ENCODE results near the gene LRRC4B. TPM values are rescaled to one million over a fixed set of nuclear protein-coding genes. Genes with fewer than 3 reads are reported as not detected.
"Not testable (repeated sequence)": the region's sequence is repeated elsewhere in the genome, so short reads cannot be mapped to it uniquely, and the experiment has no call there.

The LRRC4B gene
- polyA plus RNA-seq, 6 donors from 2014 or later = 0.10 TPM; not detected in 5

- peaks cover 0 to 5% of the 10 kb centered on the region in 2 donors for H3K36me3 Mint-ChIP-seq
- peaks cover 15 to 38% (median 34%) of the 10 kb centered on the region in 3 donors for H3K27me3 Mint-ChIP-seq
- DNase-seq = no peak
- no peak overlapping the region for H3K27ac Mint-ChIP-seq
- peaks cover 0 to 2% (median 0%) of the 10 kb centered on the region in 7 donors for H3K9me3 Mint-ChIP-seq
- no peak for ATAC-seq (ENCODE audit: low read depth in 2 of 2)
- no peak overlapping the region for H3K4me3 Mint-ChIP-seq
- peaks cover 0 to 4% (median 0%) of the 10 kb centered on the region in 3 donors for H3K4me1 Mint-ChIP-seq
These were observed 21.6 kb downstream of the LRRC4B start for GRCh38 chr19:50546527-50547221.

GRCh38 chr19:50542943-50543342, 25.3 kb downstream of the LRRC4B start:
- Mint-ChIP-seq H3K4me3 (no peak overlapping the region), H3K27me3 (peaks cover 0 to 10% (median 9%) of the 10 kb centered on the region in 3 donors), H3K36me3 (no peaks in the 10 kb centered on the region), H3K9me3 (peaks cover 0 to 2% (median 0%) of the 10 kb centered on the region in 7 donors), H3K4me1 (no peaks in the 10 kb centered on the region), H3K27ac (no peak overlapping the region)
- DNase-seq (no peak), ATAC-seq (ENCODE audit: low read depth in 2 of 2) (no peak)

GRCh38 chr19:50537769-50538230, 30.4 kb downstream of the LRRC4B start:
- H3K36me3 Mint-ChIP-seq = peaks cover 5 to 10% of the 10 kb centered on the region in 2 donors
- peak; percentile 32 for DNase-seq
- H3K4me1 Mint-ChIP-seq = no peaks in the 10 kb centered on the region
- H3K27ac Mint-ChIP-seq = no peak overlapping the region
- H3K4me3 Mint-ChIP-seq = no peak overlapping the region
- H3K9me3 Mint-ChIP-seq = peaks cover 5 to 12% (median 8%) of the 10 kb centered on the region in 7 donors
- peaks cover 9 to 24% (median 15%) of the 10 kb centered on the region in 3 donors for H3K27me3 Mint-ChIP-seq
- ATAC-seq (ENCODE audit: low read depth in 2 of 2) = peak; percentile 53 to 62

- Mint-ChIP-seq H3K4me1 (no peaks in the 10 kb centered on the region), H3K36me3 (peaks cover 10 to 15% of the 10 kb centered on the region in 2 donors), H3K9me3 (peaks cover 9 to 17% (median 13%) of the 10 kb centered on the region in 7 donors), H3K4me3 (no peak overlapping the region), H3K27me3 (peaks cover 15 to 29% (median 17%) of the 10 kb centered on the region in 3 donors), H3K27ac (no peak overlapping the region)
- DNase-seq = no peak
- no peak for ATAC-seq (ENCODE audit: low read depth in 2 of 2)
These were observed 30.9 kb downstream of the LRRC4B start for GRCh38 chr19:50537306-50537685.

- DNase-seq (no peak), ATAC-seq (ENCODE audit: low read depth in 2 of 2) (no peak)
- Mint-ChIP-seq H3K9me3 (peaks cover 11 to 20% (median 15%) of the 10 kb centered on the region in 7 donors), H3K4me3 (no peak overlapping the region), H3K4me1 (no peaks in the 10 kb centered on the region), H3K27me3 (peaks cover 17 to 35% (median 19%) of the 10 kb centered on the region in 3 donors), H3K36me3 (peaks cover 12 to 18% of the 10 kb centered on the region in 2 donors), H3K27ac (peak overlapping the region in 1 of 6 donors; percentile 48)
These were observed 31.5 kb downstream of the LRRC4B start for GRCh38 chr19:50536662-50537305.

GRCh38 chr19:50535672-50536187, 32.5 kb downstream of the LRRC4B start:
- ATAC-seq (ENCODE audit: low read depth in 2 of 2) (no peak), DNase-seq (no peak)
- Mint-ChIP-seq H3K36me3 (peaks cover 12 to 18% of the 10 kb centered on the region in 2 donors), H3K27ac (no peak overlapping the region), H3K4me3 (no peak overlapping the region), H3K4me1 (no peaks in the 10 kb centered on the region), H3K27me3 (peaks cover 17 to 44% (median 28%) of the 10 kb centered on the region in 3 donors), H3K9me3 (peaks cover 11 to 20% (median 15%) of the 10 kb centered on the region in 7 donors)

GRCh38 chr19:50534478-50534877, 33.8 kb downstream of the LRRC4B start:
- peaks cover 0 to 3% (median 0%) of the 10 kb centered on the region in 3 donors for H3K4me1 Mint-ChIP-seq
- no peak for DNase-seq

GRCh38 chr19:50532952-50533351, 35.3 kb downstream of the LRRC4B start:
- no peak for DNase-seq
- ATAC-seq (ENCODE audit: low read depth in 2 of 2) = no peak
- Mint-ChIP-seq H3K9me3 (peaks cover 11 to 20% (median 15%) of the 10 kb centered on the region in 7 donors), H3K27me3 (peaks cover 17 to 66% (median 41%) of the 10 kb centered on the region in 3 donors), H3K27ac (no peak overlapping the region), H3K4me3 (no peak overlapping the region), H3K4me1 (peaks cover 0 to 3% (median 0%) of the 10 kb centered on the region in 3 donors), H3K36me3 (peaks cover 12 to 18% of the 10 kb centered on the region in 2 donors)

More at GRCh38 chr19:50534478-50534877, 33.8 kb downstream of the LRRC4B start:
- H3K36me3 Mint-ChIP-seq = peaks cover 12 to 18% of the 10 kb centered on the region in 2 donors
- H3K27me3 Mint-ChIP-seq = peaks cover 17 to 53% (median 37%) of the 10 kb centered on the region in 3 donors
- peaks cover 11 to 20% (median 15%) of the 10 kb centered on the region in 7 donors for H3K9me3 Mint-ChIP-seq
- no peak overlapping the region for H3K4me3 Mint-ChIP-seq
- no peak for ATAC-seq (ENCODE audit: low read depth in 2 of 2)
- no peak overlapping the region for H3K27ac Mint-ChIP-seq

- Mint-ChIP-seq H3K27me3 (peaks cover 15 to 55% (median 45%) of the 10 kb centered on the region in 3 donors), H3K27ac (no peak overlapping the region), H3K9me3 (peaks cover 11 to 20% (median 15%) of the 10 kb centered on the region in 7 donors), H3K36me3 (peaks cover 12 to 18% of the 10 kb centered on the region in 2 donors), H3K4me3 (no peak overlapping the region), H3K4me1 (peaks cover 0 to 3% (median 0%) of the 10 kb centered on the region in 3 donors)
- DNase-seq (no peak), ATAC-seq (ENCODE audit: low read depth in 2 of 2) (no peak)
These were observed 37.0 kb downstream of the LRRC4B start for GRCh38 chr19:50531171-50531612.

GRCh38 chr19:50528052-50528451, 40.2 kb downstream of the LRRC4B start:
- not testable (repeated sequence) for DNase-seq; ATAC-seq (ENCODE audit: low read depth in 2 of 2); H3K4me1 Mint-ChIP-seq; H3K27ac Mint-ChIP-seq; H3K4me3 Mint-ChIP-seq
- peaks cover 9 to 45% (median 38%) of the 10 kb centered on the region in 3 donors for H3K27me3 Mint-ChIP-seq
- H3K36me3 Mint-ChIP-seq = peaks cover 7 to 10% of the 10 kb centered on the region in 2 donors
- peaks cover 5 to 11% (median 10%) of the 10 kb centered on the region in 7 donors for H3K9me3 Mint-ChIP-seq

GRCh38 chr19:50522881-50523280, 45.4 kb downstream of the LRRC4B start:
- DNase-seq (no peak), ATAC-seq (ENCODE audit: low read depth in 2 of 2) (no peak)
- Mint-ChIP-seq H3K4me1 (no peaks in the 10 kb centered on the region), H3K36me3 (no peaks in the 10 kb centered on the region), H3K9me3 (no peaks in the 10 kb centered on the region), H3K4me3 (no peak overlapping the region), H3K27ac (no peak overlapping the region), H3K27me3 (peaks cover under 1 to 5% (median 4%) of the 10 kb centered on the region in 3 donors)

- Mint-ChIP-seq H3K4me3 (no peak overlapping the region), H3K27me3 (peaks cover 0 to 4% (median under 1%) of the 10 kb centered on the region in 3 donors), H3K27ac (no peak overlapping the region), H3K36me3 (no peaks in the 10 kb centered on the region), H3K9me3 (no peaks in the 10 kb centered on the region), H3K4me1 (peaks cover 0 to under 1% (median 0%) of the 10 kb centered on the region in 3 donors)
- DNase-seq (no peak), ATAC-seq (ENCODE audit: low read depth in 2 of 2) (no peak)
These were observed 47.3 kb downstream of the LRRC4B start for GRCh38 chr19:50520822-50521465.

All from naive B cell (primary cell).